Measurements from ENCODE around the gene ADGRE3.
A peak's percentile ranks its signal among the peaks of the same experiment; 100 is the strongest.

ADGRE3 gene

DNA sequence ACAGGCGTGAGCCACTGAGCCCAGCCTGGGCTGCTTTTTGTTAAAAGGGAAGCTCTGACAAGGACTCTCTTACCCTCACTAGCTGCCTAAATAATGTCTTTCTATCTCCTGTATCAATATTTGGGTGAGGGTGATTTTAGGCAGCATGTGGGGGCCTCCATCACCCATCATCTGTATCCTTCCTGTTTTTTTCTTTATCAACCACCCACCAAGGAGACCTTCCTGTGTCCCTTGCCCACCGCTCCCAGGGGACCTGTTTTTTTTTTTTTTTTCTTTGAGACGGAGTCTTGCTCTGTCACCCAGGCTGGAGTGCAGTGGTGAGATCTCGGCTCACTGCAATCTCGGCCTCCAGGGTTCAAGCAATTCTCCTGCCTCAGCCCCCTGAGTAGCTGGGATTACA, 97.4 kb downstream of the ADGRE3 start:
- WGBS (ENCODE audit: extremely low coverage, insufficient coverage, low lambda C conversion rate): no CpG with 5 or more reads among the region's 5 CpGs
- H4K8ac ChIP-seq (ENCODE audit: low read depth, low read length): no peak overlapping the region
- H3K27me3 ChIP-seq (ENCODE audit: insufficient read depth, low read length, poor library complexity): no peaks in the 10 kb centered on the region

DNA sequence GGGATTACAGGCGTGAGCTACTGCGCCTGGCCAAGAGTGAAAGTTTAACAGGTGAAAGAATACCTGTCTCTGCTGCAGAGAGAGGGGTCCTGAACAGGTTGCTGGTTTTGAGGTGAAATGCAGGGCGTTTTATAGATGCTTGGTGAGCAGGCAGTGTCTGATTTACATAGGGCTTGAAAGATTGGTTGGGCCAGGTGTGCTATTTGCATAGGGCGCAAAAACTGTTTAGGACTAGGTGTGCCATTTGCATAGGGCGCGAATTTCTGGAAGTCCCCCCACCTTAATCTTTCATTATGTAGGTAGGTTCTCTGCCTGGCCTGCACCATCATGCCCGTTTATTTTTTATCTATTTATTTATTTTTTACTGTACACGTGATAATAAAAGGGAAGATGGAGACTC, 98.3 kb downstream of the ADGRE3 start:
- no peaks in the 10 kb centered on the region for H3K27me3 ChIP-seq (ENCODE audit: insufficient read depth, low read length, poor library complexity)
- no peaks in the 10 kb centered on the region for H3K4me1 ChIP-seq (ENCODE audit: control insufficient read depth, low read depth, low read length)
- H3K4me2 ChIP-seq (ENCODE audit: low read length): no peak overlapping the region
- no peak overlapping the region for H3K23ac ChIP-seq (ENCODE audit: low read length)
- H3K9ac ChIP-seq (ENCODE audit: low read length): no peak overlapping the region
- H3K4ac ChIP-seq (ENCODE audit: low read depth, low read length): no peak overlapping the region
- peaks cover 2% of the 10 kb centered on the region for H3K79me1 ChIP-seq (ENCODE audit: low read length)
- no peak overlapping the region for H3K56ac ChIP-seq (ENCODE audit: low read length)
- H3K27ac ChIP-seq (ENCODE audit: low read depth, low read length): no peak overlapping the region
- WGBS (ENCODE audit: extremely low coverage, insufficient coverage, low lambda C conversion rate): no CpG with 5 or more reads among the region's 8 CpGs
- H4K5ac ChIP-seq (ENCODE audit: low read length): no peak overlapping the region
- peaks cover 2% of the 10 kb centered on the region for H3K79me2 ChIP-seq (ENCODE audit: control insufficient read depth, insufficient read depth, low read length)
- no peak overlapping the region for H2BK5ac ChIP-seq (ENCODE audit: low read length)
- no peak overlapping the region for H2BK120ac ChIP-seq (ENCODE audit: low read depth, low read length)
- no peak overlapping the region for H3K18ac ChIP-seq (ENCODE audit: low read length)
- H2AK5ac ChIP-seq (ENCODE audit: low read length): no peak overlapping the region
- H2BK15ac ChIP-seq (replicated peaks; ENCODE audit: low read depth): no peak overlapping the region
- no peak overlapping the region for H4K8ac ChIP-seq (ENCODE audit: low read depth, low read length)
- no peak overlapping the region for H3K4me3 ChIP-seq (ENCODE audit: low read length)
- DNase-seq: no peak
- H3K36me3 ChIP-seq (ENCODE audit: control insufficient read depth, insufficient read depth, low read length): no peaks in the 10 kb centered on the region

More for the DNA sequence above, 97.4 kb downstream of the ADGRE3 start:
- Histone ChIP-seq H3K27ac (ENCODE audit: low read depth, low read length) (no peak overlapping the region), H3K23ac (ENCODE audit: low read length) (no peak overlapping the region), H2AK5ac (ENCODE audit: low read length) (no peak overlapping the region), H3K9ac (ENCODE audit: low read length) (no peak overlapping the region), H3K36me3 (ENCODE audit: control insufficient read depth, insufficient read depth, low read length) (no peaks in the 10 kb centered on the region), H3K18ac (ENCODE audit: low read length) (no peak overlapping the region), H2BK5ac (ENCODE audit: low read length) (no peak overlapping the region), H3K79me1 (ENCODE audit: low read length) (no peaks in the 10 kb centered on the region), H2BK15ac (replicated peaks; ENCODE audit: low read depth) (no peak overlapping the region), H4K5ac (ENCODE audit: low read length) (no peak overlapping the region), H3K4me3 (ENCODE audit: low read length) (no peak overlapping the region), H2BK120ac (ENCODE audit: low read depth, low read length) (no peak overlapping the region), H3K4ac (ENCODE audit: low read depth, low read length) (no peak overlapping the region), H3K4me2 (ENCODE audit: low read length) (no peak overlapping the region), H3K4me1 (ENCODE audit: control insufficient read depth, low read depth, low read length) (no peaks in the 10 kb centered on the region), H3K56ac (ENCODE audit: low read length) (no peak overlapping the region), H3K79me2 (ENCODE audit: control insufficient read depth, insufficient read depth, low read length) (no peaks in the 10 kb centered on the region)
- DNase-seq: no peak

- Histone ChIP-seq H3K23ac (ENCODE audit: low read length) (no peak overlapping the region), H4K5ac (ENCODE audit: low read length) (no peak overlapping the region), H3K79me1 (ENCODE audit: low read length) (peaks cover 8% of the 10 kb centered on the region), H2AK5ac (ENCODE audit: low read length) (no peak overlapping the region), H4K8ac (ENCODE audit: low read depth, low read length) (no peak overlapping the region), H3K27ac (ENCODE audit: low read depth, low read length) (no peak overlapping the region), H2BK5ac (ENCODE audit: low read length) (no peak overlapping the region), H3K56ac (ENCODE audit: low read length) (no peak overlapping the region), H3K36me3 (ENCODE audit: control insufficient read depth, insufficient read depth, low read length) (no peaks in the 10 kb centered on the region), H3K79me2 (ENCODE audit: control insufficient read depth, insufficient read depth, low read length) (peaks cover 11% of the 10 kb centered on the region), H3K27me3 (ENCODE audit: insufficient read depth, low read length, poor library complexity) (no peaks in the 10 kb centered on the region), H3K4me1 (ENCODE audit: control insufficient read depth, low read depth, low read length) (no peaks in the 10 kb centered on the region), H2BK15ac (replicated peaks; ENCODE audit: low read depth) (no peak overlapping the region), H3K4me2 (ENCODE audit: low read length) (no peak overlapping the region), H3K18ac (ENCODE audit: low read length) (no peak overlapping the region), H3K4me3 (ENCODE audit: low read length) (no peak overlapping the region), H3K9ac (ENCODE audit: low read length) (no peak overlapping the region), H3K4ac (ENCODE audit: low read depth, low read length) (no peak overlapping the region), H2BK120ac (ENCODE audit: low read depth, low read length) (no peak overlapping the region)
- WGBS (ENCODE audit: extremely low coverage, insufficient coverage, low lambda C conversion rate): no CpG with 5 or more reads among the region's 6 CpGs
- no peak for DNase-seq
Observed at GRCh38 chr19:14575428-14575980, 99.1 kb downstream of the ADGRE3 start.

DNA sequence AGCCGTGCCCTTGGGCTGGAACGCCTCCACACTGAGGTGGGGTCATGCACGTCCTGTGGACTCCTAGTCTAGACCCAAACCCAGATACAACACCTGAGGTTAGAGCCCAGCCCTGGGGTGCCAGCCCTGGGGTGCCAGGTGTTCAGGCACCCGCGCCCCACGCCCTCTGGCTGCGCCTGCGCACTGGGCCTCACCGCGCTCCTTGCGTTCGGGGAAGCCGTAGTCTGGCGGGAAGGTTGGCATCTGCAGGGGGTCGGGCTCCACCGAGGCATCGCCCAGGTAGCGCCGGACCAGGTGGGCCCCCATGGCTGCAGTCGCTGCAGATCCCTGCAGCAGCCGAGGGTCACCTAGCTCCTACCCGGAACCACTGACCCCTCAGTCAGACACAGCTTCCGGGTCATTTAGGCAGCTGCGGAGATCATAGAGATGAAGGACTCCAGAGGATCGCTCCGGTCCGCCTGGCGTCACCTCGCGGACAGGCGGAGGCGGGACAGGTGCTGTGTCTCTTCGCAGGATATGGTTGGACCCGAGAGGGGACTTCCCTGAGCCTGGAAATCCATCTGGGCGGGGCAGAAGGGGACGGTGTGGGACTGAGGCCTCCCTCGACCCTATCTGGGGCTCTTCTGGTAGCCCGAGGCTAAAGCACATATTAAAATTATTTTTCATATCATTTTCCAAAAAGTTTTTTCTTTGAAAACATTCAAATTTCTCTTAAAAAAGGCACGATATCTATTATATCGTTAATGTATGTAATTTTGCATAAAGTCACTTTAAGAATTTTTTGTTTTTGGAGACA, 102.8 kb downstream of the ADGRE3 start, which contains the start of gene NDUFB7:
NDUFB7 (minus strand) TSS at position 372 of the 796 bp plus-strand sequence; CDS start at position 306, 66 bp downstream.
- Histone ChIP-seq H2AK5ac (ENCODE audit: low read length) (no peak within 1 kb of the TSS), H3K4me2 (ENCODE audit: low read length) (peak within 1 kb of the TSS; percentile 42), H2BK15ac (replicated peaks; ENCODE audit: low read depth) (no peak within 1 kb of the TSS), H3K27ac (ENCODE audit: low read depth, low read length) (no peak within 1 kb of the TSS), H3K56ac (ENCODE audit: low read length) (peak within 1 kb of the TSS; percentile 95), H2BK5ac (ENCODE audit: low read length) (no peak within 1 kb of the TSS), H4K8ac (ENCODE audit: low read depth, low read length) (no peak within 1 kb of the TSS), H3K36me3 (ENCODE audit: control insufficient read depth, insufficient read depth, low read length) (no peaks in the 10 kb centered on the region), H3K9ac (ENCODE audit: low read length) (peak within 1 kb of the TSS; percentile 86), H3K23ac (ENCODE audit: low read length) (no peak within 1 kb of the TSS), H3K79me2 (ENCODE audit: control insufficient read depth, insufficient read depth, low read length) (peaks cover 11% of the 10 kb centered on the region), H2BK120ac (ENCODE audit: low read depth, low read length) (no peak within 1 kb of the TSS), H3K27me3 (ENCODE audit: insufficient read depth, low read length, poor library complexity) (no peaks in the 10 kb centered on the region), H3K4ac (ENCODE audit: low read depth, low read length) (no peak within 1 kb of the TSS), H3K18ac (ENCODE audit: low read length) (no peak within 1 kb of the TSS), H3K79me1 (ENCODE audit: low read length) (peaks cover 14% of the 10 kb centered on the region), H4K5ac (ENCODE audit: low read length) (no peak within 1 kb of the TSS), H3K4me1 (ENCODE audit: control insufficient read depth, low read depth, low read length) (no peaks in the 10 kb centered on the region), H3K4me3 (ENCODE audit: low read length) (peak within 1 kb of the TSS; percentile 78)
- DNase-seq: peak; percentile 98
- 100% methylated on average over 2 of the region's 40 CpGs for WGBS (ENCODE audit: extremely low coverage, insufficient coverage, low lambda C conversion rate)

DNA sequence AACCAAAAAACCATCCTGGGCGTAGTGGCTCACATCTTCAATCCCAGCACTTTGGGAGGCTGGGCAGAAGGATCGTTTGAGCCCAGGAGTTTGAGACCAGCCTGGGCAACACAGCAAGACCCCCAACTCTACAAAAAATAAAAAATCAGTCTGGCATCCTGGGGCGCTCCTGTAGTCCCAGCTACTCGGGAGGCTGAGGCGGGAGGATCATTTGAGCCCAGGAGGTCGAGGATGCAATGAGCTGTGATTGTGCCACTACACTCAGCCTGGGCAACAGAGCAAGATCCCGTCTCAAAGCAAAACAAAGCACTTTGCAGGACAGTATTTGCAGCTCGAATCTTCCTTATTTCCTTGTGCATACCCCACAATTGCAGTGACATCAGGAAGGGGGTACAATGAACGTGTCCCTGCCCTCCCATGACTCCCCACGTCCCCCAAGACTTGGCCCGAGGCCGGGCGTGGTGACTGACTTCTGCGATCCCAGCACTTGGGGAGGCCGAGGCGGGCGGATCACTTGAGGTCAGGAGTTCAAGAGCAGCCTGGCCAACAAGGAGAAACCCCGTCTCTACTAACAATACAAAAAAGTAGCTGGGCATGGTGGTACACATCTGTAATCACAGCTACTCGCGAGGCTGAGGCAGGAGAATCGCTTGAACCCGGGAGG, 103.6 kb downstream of the ADGRE3 start:
- Histone ChIP-seq H2AK5ac (ENCODE audit: low read length) (no peak overlapping the region), H3K56ac (ENCODE audit: low read length) (peak overlapping the region; percentile 95), H3K4me3 (ENCODE audit: low read length) (peak overlapping the region; percentile 78), H3K4me2 (ENCODE audit: low read length) (peak overlapping the region; percentile 42), H3K27me3 (ENCODE audit: insufficient read depth, low read length, poor library complexity) (no peaks in the 10 kb centered on the region), H2BK5ac (ENCODE audit: low read length) (no peak overlapping the region), H2BK120ac (ENCODE audit: low read depth, low read length) (no peak overlapping the region), H3K4me1 (ENCODE audit: control insufficient read depth, low read depth, low read length) (no peaks in the 10 kb centered on the region), H3K27ac (ENCODE audit: low read depth, low read length) (no peak overlapping the region), H3K18ac (ENCODE audit: low read length) (no peak overlapping the region), H3K36me3 (ENCODE audit: control insufficient read depth, insufficient read depth, low read length) (no peaks in the 10 kb centered on the region), H3K23ac (ENCODE audit: low read length) (no peak overlapping the region), H3K4ac (ENCODE audit: low read depth, low read length) (no peak overlapping the region), H4K5ac (ENCODE audit: low read length) (no peak overlapping the region), H2BK15ac (replicated peaks; ENCODE audit: low read depth) (no peak overlapping the region), H3K9ac (ENCODE audit: low read length) (peak overlapping the region; percentile 86), H3K79me1 (ENCODE audit: low read length) (peaks cover 14% of the 10 kb centered on the region), H3K79me2 (ENCODE audit: control insufficient read depth, insufficient read depth, low read length) (peaks cover 11% of the 10 kb centered on the region), H4K8ac (ENCODE audit: low read depth, low read length) (no peak overlapping the region)
- WGBS (ENCODE audit: extremely low coverage, insufficient coverage, low lambda C conversion rate): no CpG with 5 or more reads among the region's 22 CpGs
- DNase-seq: no peak

All from mesendoderm (in vitro differentiated cells).